ENCODE data around the gene ME2.

Gene ME2

DNA sequence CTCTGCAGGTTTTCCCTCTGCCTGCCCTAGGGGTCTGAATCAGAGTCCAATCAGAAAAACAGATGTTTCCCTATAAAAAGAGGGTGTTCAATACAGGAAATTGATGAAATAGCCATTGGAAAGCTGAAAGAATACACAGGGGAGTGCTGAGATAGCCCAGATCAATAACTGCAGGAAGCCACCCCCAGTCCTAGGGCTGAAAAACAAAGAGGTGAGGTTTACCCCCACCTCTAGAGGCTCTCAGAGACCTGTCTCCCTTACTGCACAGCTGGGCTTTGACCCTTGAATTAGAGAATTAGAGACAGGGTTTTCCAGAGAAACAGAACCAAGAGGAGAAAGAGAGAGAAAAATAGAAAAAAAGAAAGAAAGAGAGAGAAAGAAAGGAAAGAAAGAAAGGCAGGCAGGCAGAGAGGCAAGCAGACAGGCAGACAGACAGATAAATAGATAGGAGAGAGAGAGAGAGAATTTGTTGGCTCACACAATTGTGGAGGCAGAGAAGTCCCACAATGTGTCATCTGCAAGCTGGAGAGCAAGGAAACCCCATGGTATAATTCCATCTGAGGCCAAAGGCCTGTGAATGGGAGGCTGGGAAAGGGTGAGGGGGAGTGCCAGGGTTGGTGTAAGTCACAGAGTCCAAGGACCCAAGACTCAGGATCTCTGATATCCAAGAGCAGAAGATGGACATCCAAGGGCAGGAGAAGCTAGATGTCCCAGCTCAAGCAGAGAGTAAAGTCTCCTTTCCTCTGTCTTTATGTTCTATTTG lies 18.9 kb upstream of the ME2 start:
- Histone ChIP-seq H3K27me3 (ENCODE audit: control insufficient read depth in 1 of 2, insufficient read depth in 2 of 2, low read length in 2 of 2) (no peaks in the 10 kb centered on the region), H3K27ac (ENCODE audit: low read depth, low read length) (no peak overlapping the region), H3K36me3 (ENCODE audit: control insufficient read depth in 1 of 2, insufficient read depth in 2 of 2, low read length in 2 of 2) (no peaks in the 10 kb centered on the region), H3K4me3 (ENCODE audit: low read depth in 1 of 2, low read length in 2 of 2) (no peak overlapping the region), H3K4me1 (ENCODE audit: control insufficient read depth in 1 of 2, insufficient read depth in 2 of 2, low read length in 2 of 2) (peaks cover 8% of the 10 kb centered on the region in 2 donors), H3K9ac (ENCODE audit: low read depth in 1 of 2, low read length in 2 of 2) (no peak overlapping the region), H3K9me3 (ENCODE audit: control insufficient read depth in 1 of 2, low read length in 2 of 2) (no peaks in the 10 kb centered on the region)

- Histone ChIP-seq H3K9me3 (ENCODE audit: control insufficient read depth in 1 of 2, low read length in 2 of 2) (no peaks in the 10 kb centered on the region), H3K4me1 (ENCODE audit: control insufficient read depth in 1 of 2, insufficient read depth in 2 of 2, low read length in 2 of 2) (peaks cover 8 to 9% of the 10 kb centered on the region in 2 donors), H3K27ac (ENCODE audit: low read depth, low read length) (no peak overlapping the region), H3K27me3 (ENCODE audit: control insufficient read depth in 1 of 2, insufficient read depth in 2 of 2, low read length in 2 of 2) (no peaks in the 10 kb centered on the region), H3K36me3 (ENCODE audit: control insufficient read depth in 1 of 2, insufficient read depth in 2 of 2, low read length in 2 of 2) (no peaks in the 10 kb centered on the region), H3K9ac (ENCODE audit: low read depth in 1 of 2, low read length in 2 of 2) (no peak overlapping the region), H3K4me3 (ENCODE audit: low read depth in 1 of 2, low read length in 2 of 2) (no peak overlapping the region)
Measured at GRCh38 chr18:50861617-50862016, 17.3 kb upstream of the ME2 start.

- no peaks in the 10 kb centered on the region for H3K9me3 ChIP-seq (ENCODE audit: control insufficient read depth in 1 of 2, low read length in 2 of 2)
- no peak overlapping the region for H3K9ac ChIP-seq (ENCODE audit: low read depth in 1 of 2, low read length in 2 of 2)
- no peak overlapping the region for H3K27ac ChIP-seq (ENCODE audit: low read depth, low read length)
- H3K4me1 ChIP-seq (ENCODE audit: control insufficient read depth in 1 of 2, insufficient read depth in 2 of 2, low read length in 2 of 2): peaks cover 8 to 15% of the 10 kb centered on the region in 2 donors
- H3K4me3 ChIP-seq (ENCODE audit: low read depth in 1 of 2, low read length in 2 of 2): no peak overlapping the region
- no peaks in the 10 kb centered on the region for H3K27me3 ChIP-seq (ENCODE audit: control insufficient read depth in 1 of 2, insufficient read depth in 2 of 2, low read length in 2 of 2)
- no peaks in the 10 kb centered on the region for H3K36me3 ChIP-seq (ENCODE audit: control insufficient read depth in 1 of 2, insufficient read depth in 2 of 2, low read length in 2 of 2)
Measured at GRCh38 chr18:50862401-50862800, 16.5 kb upstream of the ME2 start.

DNA sequence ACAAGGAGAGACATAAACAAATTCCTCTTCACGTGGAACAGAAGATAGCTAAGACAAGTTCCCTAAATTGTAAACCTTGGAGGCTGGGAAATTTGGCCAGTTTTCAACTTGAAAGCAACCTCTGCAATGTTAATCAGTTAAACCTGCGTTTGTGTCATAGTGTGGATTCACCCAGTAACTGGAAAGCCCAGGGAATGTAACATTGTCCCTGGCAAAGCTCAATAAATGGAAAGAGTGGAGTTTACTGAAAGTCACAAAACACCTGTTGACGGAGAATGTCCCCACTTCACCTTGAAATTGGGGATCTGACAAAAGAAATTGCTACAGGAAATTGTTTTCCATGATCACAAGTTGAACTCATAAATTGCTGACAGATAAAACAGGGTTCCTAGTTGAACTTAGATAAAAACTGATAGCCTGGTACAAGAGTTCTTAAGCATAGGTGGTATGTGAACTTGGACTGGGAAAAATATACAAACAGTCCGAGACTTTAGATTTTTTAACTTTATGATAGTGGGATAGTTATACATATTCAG lies 15.0 kb upstream of the ME2 start:
- Histone ChIP-seq H3K4me1 (ENCODE audit: control insufficient read depth in 1 of 2, insufficient read depth in 2 of 2, low read length in 2 of 2) (peaks cover 8 to 18% of the 10 kb centered on the region in 2 donors), H3K4me3 (ENCODE audit: low read depth in 1 of 2, low read length in 2 of 2) (no peak overlapping the region), H3K36me3 (ENCODE audit: control insufficient read depth in 1 of 2, insufficient read depth in 2 of 2, low read length in 2 of 2) (no peaks in the 10 kb centered on the region), H3K9ac (ENCODE audit: low read depth in 1 of 2, low read length in 2 of 2) (no peak overlapping the region), H3K27ac (ENCODE audit: low read depth, low read length) (no peak overlapping the region), H3K9me3 (ENCODE audit: control insufficient read depth in 1 of 2, low read length in 2 of 2) (no peaks in the 10 kb centered on the region), H3K27me3 (ENCODE audit: control insufficient read depth in 1 of 2, insufficient read depth in 2 of 2, low read length in 2 of 2) (no peaks in the 10 kb centered on the region)

GRCh38 chr18:50866765-50867164 lies 12.2 kb upstream of the ME2 start:
- Histone ChIP-seq H3K9ac (ENCODE audit: low read depth in 1 of 2, low read length in 2 of 2) (no peak overlapping the region), H3K36me3 (ENCODE audit: control insufficient read depth in 1 of 2, insufficient read depth in 2 of 2, low read length in 2 of 2) (no peaks in the 10 kb centered on the region), H3K9me3 (ENCODE audit: control insufficient read depth in 1 of 2, low read length in 2 of 2) (no peaks in the 10 kb centered on the region), H3K27me3 (ENCODE audit: control insufficient read depth in 1 of 2, insufficient read depth in 2 of 2, low read length in 2 of 2) (no peaks in the 10 kb centered on the region), H3K27ac (ENCODE audit: low read depth, low read length) (no peak overlapping the region), H3K4me1 (ENCODE audit: control insufficient read depth in 1 of 2, insufficient read depth in 2 of 2, low read length in 2 of 2) (peaks cover 8 to 18% of the 10 kb centered on the region in 2 donors), H3K4me3 (ENCODE audit: low read depth in 1 of 2, low read length in 2 of 2) (no peak overlapping the region)

GRCh38 chr18:50869150-50869549 lies 9.8 kb upstream of the ME2 start:
- H3K4me1 ChIP-seq (ENCODE audit: control insufficient read depth in 1 of 2, insufficient read depth in 2 of 2, low read length in 2 of 2): peaks cover 0 to 12% of the 10 kb centered on the region in 2 donors
- no peak overlapping the region for H3K9ac ChIP-seq (ENCODE audit: low read depth in 1 of 2, low read length in 2 of 2)
- H3K36me3 ChIP-seq (ENCODE audit: control insufficient read depth in 1 of 2, insufficient read depth in 2 of 2, low read length in 2 of 2): no peaks in the 10 kb centered on the region
- no peaks in the 10 kb centered on the region for H3K9me3 ChIP-seq (ENCODE audit: control insufficient read depth in 1 of 2, low read length in 2 of 2)
- no peak overlapping the region for H3K4me3 ChIP-seq (ENCODE audit: low read depth in 1 of 2, low read length in 2 of 2)
- H3K27me3 ChIP-seq (ENCODE audit: control insufficient read depth in 1 of 2, insufficient read depth in 2 of 2, low read length in 2 of 2): no peaks in the 10 kb centered on the region
- H3K27ac ChIP-seq (ENCODE audit: low read depth, low read length): no peak overlapping the region

- no peak overlapping the region for H3K27ac ChIP-seq (ENCODE audit: low read depth, low read length)
- no peak overlapping the region for H3K9ac ChIP-seq (ENCODE audit: low read depth in 1 of 2, low read length in 2 of 2)
- H3K9me3 ChIP-seq (ENCODE audit: control insufficient read depth in 1 of 2, low read length in 2 of 2): no peaks in the 10 kb centered on the region
- peaks cover 0 to 11% of the 10 kb centered on the region in 2 donors for H3K4me1 ChIP-seq (ENCODE audit: control insufficient read depth in 1 of 2, insufficient read depth in 2 of 2, low read length in 2 of 2)
- no peaks in the 10 kb centered on the region for H3K36me3 ChIP-seq (ENCODE audit: control insufficient read depth in 1 of 2, insufficient read depth in 2 of 2, low read length in 2 of 2)
- no peak overlapping the region for H3K4me3 ChIP-seq (ENCODE audit: low read depth in 1 of 2, low read length in 2 of 2)
- no peaks in the 10 kb centered on the region for H3K27me3 ChIP-seq (ENCODE audit: control insufficient read depth in 1 of 2, insufficient read depth in 2 of 2, low read length in 2 of 2)
Measured at GRCh38 chr18:50870138-50870845, 8.6 kb upstream of the ME2 start.

- H3K27ac ChIP-seq (ENCODE audit: low read depth, low read length): no peak overlapping the region
- no peaks in the 10 kb centered on the region for H3K36me3 ChIP-seq (ENCODE audit: control insufficient read depth in 1 of 2, insufficient read depth in 2 of 2, low read length in 2 of 2)
- H3K9ac ChIP-seq (ENCODE audit: low read depth in 1 of 2, low read length in 2 of 2): no peak overlapping the region
- peaks cover 6 to 13% of the 10 kb centered on the region in 2 donors for H3K4me1 ChIP-seq (ENCODE audit: control insufficient read depth in 1 of 2, insufficient read depth in 2 of 2, low read length in 2 of 2)
- H3K27me3 ChIP-seq (ENCODE audit: control insufficient read depth in 1 of 2, insufficient read depth in 2 of 2, low read length in 2 of 2): no peaks in the 10 kb centered on the region
- H3K4me3 ChIP-seq (ENCODE audit: low read depth in 1 of 2, low read length in 2 of 2): no peak overlapping the region
- H3K9me3 ChIP-seq (ENCODE audit: control insufficient read depth in 1 of 2, low read length in 2 of 2): no peaks in the 10 kb centered on the region
Measured at GRCh38 chr18:50871846-50872245, 7.1 kb upstream of the ME2 start.

GRCh38 chr18:50875966-50876536 lies 2.9 kb upstream of the ME2 start:
- Histone ChIP-seq H3K4me1 (ENCODE audit: control insufficient read depth in 1 of 2, insufficient read depth in 2 of 2, low read length in 2 of 2) (peaks cover 20 to 25% of the 10 kb centered on the region in 2 donors), H3K27ac (ENCODE audit: low read depth, low read length) (no peak overlapping the region), H3K9ac (ENCODE audit: low read depth in 1 of 2, low read length in 2 of 2) (no peak overlapping the region), H3K36me3 (ENCODE audit: control insufficient read depth in 1 of 2, insufficient read depth in 2 of 2, low read length in 2 of 2) (no peaks in the 10 kb centered on the region), H3K4me3 (ENCODE audit: low read depth in 1 of 2, low read length in 2 of 2) (no peak overlapping the region), H3K9me3 (ENCODE audit: control insufficient read depth in 1 of 2, low read length in 2 of 2) (no peaks in the 10 kb centered on the region), H3K27me3 (ENCODE audit: control insufficient read depth in 1 of 2, insufficient read depth in 2 of 2, low read length in 2 of 2) (no peaks in the 10 kb centered on the region)

All from duodenal mucosa (tissue), 2 donors.